HepG2 (cell line): ENCODE data around the gene HBE1. TPM values are rescaled to one million over a fixed set of nuclear protein-coding genes. Genes with fewer than 3 reads are reported as not detected.

Experiments
- ATAC-seq: fragments of 200-7000 bp; cut with Tn5 transposase; 3 replicates; pipeline ENCODE4 v1.9.1; 2020; ENCODE audit warnings: mild to moderate bottlenecking, moderate library complexity
- BruUV-seq: library from RNA; stranded (reverse); fragments of 400-500 nt; replicated peaks from 2 replicates; lab custom pipeline; 2021; lab: Mats Ljungman, UMichigan
- CTCF ChIA-PET: fragments of 300-600 bp; formaldehyde crosslinking; extraction: SDS; loops from one replicate; lab custom pipeline; 2021; ENCODE audit warnings: low total read pairs, inconsistent platforms, low intra/inter-chr PET ratio; lab: Yijun Ruan, JAX
- POLR2A ChIA-PET: fragments of 350-600 bp; sonication (Branson Sonifier 250); formaldehyde crosslinking; loops from one replicate; lab custom pipeline; 2020; ENCODE audit warnings: antibody characterized with exemption, inconsistent platforms; lab: Yijun Ruan, JAX
- DNase-seq: peaks from one replicate; pipeline ENCODE4 v3.0.0-alpha.2; 2015; ENCODE audit warnings: low spot score
- FAIRE-seq: peaks from 3 replicates; lab custom pipeline; 2011; peaks lifted over from hg19 to GRCh38; lab: Jason Lieb, UNC
- H2AFZ ChIP-seq: one replicate; pipeline ENCODE4 v1.6.1; 2011; ENCODE audit warnings: low read length, inconsistent platforms
- H3K27ac ChIP-seq: fragments of 300-600 bp; 3 replicates; pipeline ENCODE4 v1.8.0; 2011; ENCODE audit warnings: mixed run types, mild to moderate bottlenecking, mixed read lengths, low read length, inconsistent platforms; ENCODE audit not compliant: insufficient read depth; ENCODE audit errors: extremely low read length
- H3K27me3 ChIP-seq, 2 experiments: fragments of 200-600 bp in 1 of 2; 2 replicates in 1 of 2; 3 replicates in 1 of 2; pipeline versions ENCODE4 v1.6.0 to v1.8.0; 2011; ENCODE audit warnings: low read length in 2 of 2, mild to moderate bottlenecking in 2 of 2, moderate library complexity in 2 of 2, inconsistent platforms in 1 of 2; ENCODE audit not compliant: insufficient read depth in 2 of 2, control insufficient read depth in 1 of 2
- H3K36me3 ChIP-seq, 2 experiments: fragments of 200-600 bp in 1 of 2; replicated peaks in 1 of 2; 2 replicates in 1 of 2; 3 replicates in 1 of 2; pipeline versions ENCODE4 v1.5.1 to v1.8.0; 2011; ENCODE audit warnings: low read length in 2 of 2, inconsistent platforms in 1 of 2; ENCODE audit not compliant: insufficient read depth in 2 of 2, control insufficient read depth in 1 of 2
- H3K4me1 ChIP-seq: 2 replicates; pipeline ENCODE4 v1.5.1; 2012; ENCODE audit warnings: low read length, inconsistent platforms; ENCODE audit not compliant: insufficient read depth
- H3K4me2 ChIP-seq: 2 replicates; pipeline ENCODE4 v1.6.0; 2011; ENCODE audit warnings: low read depth, low read length, inconsistent platforms
- H3K4me3 ChIP-seq, 3 experiments: fragments of 200-600 bp in 1 of 3; sonication (generic), shearing (Covaris generic) in 1 of 3; replicated peaks in 1 of 3; 2 replicates each; pipeline ENCODE4 v1.5.1; 2011 to 2016; ENCODE audit warnings: low read length in 3 of 3, inconsistent platforms in 2 of 3, low read depth in 2 of 3, mild to moderate bottlenecking in 2 of 3, control low read depth in 1 of 3, mixed read lengths in 1 of 3; ENCODE audit not compliant: insufficient read depth in 1 of 3
- H3K79me2 ChIP-seq: one replicate; pipeline ENCODE4 v1.6.1; 2011; ENCODE audit warnings: low read length, inconsistent platforms; ENCODE audit not compliant: insufficient read depth
- H3K9ac ChIP-seq: 2 replicates; pipeline ENCODE4 v1.6.0; 2011; ENCODE audit warnings: mild to moderate bottlenecking, low read depth, low read length, inconsistent platforms; ENCODE audit not compliant: insufficient read depth
- H3K9me3 ChIP-seq: 2 replicates; pipeline ENCODE4 v1.5.1; 2012; ENCODE audit warnings: mild to moderate bottlenecking, low read length
- H4K20me1 ChIP-seq: 2 replicates; pipeline ENCODE4 v1.6.0; 2011; ENCODE audit warnings: inconsistent platforms, mild to moderate bottlenecking, low read length, moderate library complexity; ENCODE audit not compliant: insufficient read depth
- ELF4 ChIP-seq: sonication (generic); formaldehyde crosslinking; IDR thresholded peaks from 2 replicates; pipeline ENCODE4 v1.5.0; 2020; ENCODE audit warnings: missing genetic modification reagents, mild to moderate bottlenecking, moderate library complexity, borderline replicate concordance
- HNRNPLL ChIP-seq: fragments of 200-400 bp; formaldehyde crosslinking; IDR thresholded peaks from 2 replicates; pipeline ENCODE4 v1.6.1; 2017; ENCODE audit warnings: mild to moderate bottlenecking, low read depth, low read length; ENCODE audit not compliant: poor library complexity, severe bottlenecking
- IRF2 ChIP-seq: IDR thresholded peaks from 2 replicates; pipeline ENCODE4 v1.6.1; 2018; ENCODE audit warnings: missing genetic modification reagents, missing compliant biosample characterization
- JDP2 ChIP-seq: sonication (generic); formaldehyde crosslinking; IDR thresholded peaks from 2 replicates; pipeline ENCODE4 v1.8.1; 2022; ENCODE audit warnings: missing genetic modification reagents, borderline replicate concordance
- KDM6A ChIP-seq: IDR thresholded peaks from 2 replicates; pipeline ENCODE4 v1.6.1; 2016; ENCODE audit warnings: low read depth
- MAF1 ChIP-seq: sonication (generic); formaldehyde crosslinking; IDR thresholded peaks from 2 replicates; pipeline ENCODE4 v1.5.0; 2020; ENCODE audit warnings: missing genetic modification reagents, borderline replicate concordance
- MATR3 ChIP-seq: sonication (generic); formaldehyde crosslinking; IDR thresholded peaks from 2 replicates; pipeline ENCODE4 v1.4.0; 2020; ENCODE audit warnings: missing genetic modification reagents
- MED13 ChIP-seq: sonication (generic); formaldehyde crosslinking; IDR thresholded peaks from 2 replicates; pipeline ENCODE4 v1.5.0; 2020; ENCODE audit warnings: missing genetic modification reagents
- MLX ChIP-seq: IDR thresholded peaks from 2 replicates; pipeline ENCODE4 v1.6.1; 2016
- MTA1 ChIP-seq: sonication (generic); formaldehyde crosslinking; IDR thresholded peaks from 2 replicates; pipeline ENCODE4 v1.4.0; 2020; ENCODE audit warnings: missing genetic modification reagents, mild to moderate bottlenecking, borderline replicate concordance
- NBN ChIP-seq: fragments of 450-650 bp; conservative IDR thresholded peaks from 2 replicates; pipeline ENCODE4 v1.6.1; 2017
- NCOA5 ChIP-seq: sonication (generic); formaldehyde crosslinking; IDR thresholded peaks from 2 replicates; pipeline ENCODE4 v1.4.0; 2020; ENCODE audit warnings: missing genetic modification reagents
- NFE2L2 ChIP-seq: fragments of 150-350 bp; IDR thresholded peaks from 2 replicates; pipeline ENCODE4 v1.6.1; 2014; ENCODE audit warnings: low read length
- POLR2A ChIP-seq, 2 experiments: IDR thresholded peaks; 2 replicates each; pipeline ENCODE4 v1.6.1; 2011; ENCODE audit warnings: low read depth in 2 of 2, low read length in 2 of 2, mild to moderate bottlenecking in 1 of 2, moderate library complexity in 1 of 2; ENCODE audit not compliant: insufficient read depth in 1 of 2
- SALL1 ChIP-seq: sonication (generic); formaldehyde crosslinking; IDR thresholded peaks from 2 replicates; pipeline ENCODE4 v1.8.0; 2022; ENCODE audit warnings: mild to moderate bottlenecking, missing genetic modification reagents
- TIGD3 ChIP-seq: sonication (generic); formaldehyde crosslinking; IDR thresholded peaks from 2 replicates; pipeline ENCODE4 v1.5.1; 2020; ENCODE audit warnings: mild to moderate bottlenecking, missing genetic modification reagents, borderline replicate concordance
- ZBTB43 ChIP-seq: sonication (generic); formaldehyde crosslinking; conservative IDR thresholded peaks from 2 replicates; pipeline ENCODE4 v1.4.0; 2020; ENCODE audit warnings: missing genetic modification reagents
- ZFY ChIP-seq: sonication (generic); formaldehyde crosslinking; IDR thresholded peaks from 2 replicates; pipeline ENCODE4 v1.4.0; 2020; ENCODE audit warnings: missing genetic modification reagents
- ZNF121 ChIP-seq: sonication (generic); formaldehyde crosslinking; IDR thresholded peaks from 2 replicates; pipeline ENCODE4 v1.5.0; 2020; ENCODE audit warnings: mild to moderate bottlenecking, missing genetic modification reagents
- ZNF180 ChIP-seq: sonication (generic); formaldehyde crosslinking; IDR thresholded peaks from 2 replicates; pipeline ENCODE4 v1.4.0; 2020; ENCODE audit warnings: low read depth, missing genetic modification reagents, borderline replicate concordance
- ZNF431 ChIP-seq: sonication (generic); formaldehyde crosslinking; IDR thresholded peaks from 2 replicates; pipeline ENCODE4 v1.9.0; 2022; ENCODE audit warnings: missing genetic modification reagents, low read depth, mild to moderate bottlenecking, borderline replicate concordance
- WGBS: methylation state at CpG from one replicate; pipeline ENCODE4 v1.1.6; 2017; ENCODE audit warnings: low lambda C conversion rate; 5-methylcytosine and 5-hydroxymethylcytosine counted together
- in situ Hi-C: cut with HindIII; loops from 2 replicates; pipeline ENCODE4 v1.10.0; 2017; ENCODE audit warnings: low pct_unique_long_range_greater_than_20kb; ENCODE audit not compliant: extremely low pct_ligation_motif_present
- intact Hi-C: fragments of 100-400 bp; cut with micrococcal nuclease; formaldehyde crosslinking; loops from one replicate; pipeline ENCODE4 v1.10.0; 2022; ENCODE audit not compliant: unreplicated experiment
- polyA plus RNA-seq, 8 experiments: library from polyadenylated mRNA; depleted of rRNA in 3 of 8; stranded (reverse) in 7 of 8; unstranded in 1 of 8; fragments of >200 nt; fragmentation: Illumina TruSeq in 4 of 8; extraction: Trizol in 4 of 8; gene quantifications; 2 replicates each; pipeline versions ENCODE4 v1.2.1 to v1.2.3, GENCODE V29; 2011 to 2016; ENCODE audit warnings: low read depth in 4 of 8, missing spikeins in 1 of 8, mixed read lengths in 1 of 8; ENCODE audit not compliant: insufficient read depth in 1 of 8
- total RNA-seq, 5 experiments: library from RNA; depleted of rRNA; stranded (reverse); fragments of >200 nt; fragmentation: Illumina TruSeq; extraction: Trizol; gene quantifications; 2 replicates each; pipeline ENCODE4 v1.2.3, GENCODE V29; 2016; ENCODE audit warnings: low read depth in 1 of 5
- TF ChIP-seq, protein P1 (sequence below): sonication (generic); formaldehyde crosslinking; IDR thresholded peaks from 2 replicates; pipeline ENCODE4 v1.8.0; 2023; ENCODE audit warnings: mild to moderate bottlenecking, missing genetic modification reagents

HBE1 gene
- total and polyA plus RNA-seq, 2 of the 13 experiments (the other 11 are each of a cell fraction or from before 2014, with no cell fraction given), result 0.24 to 0.35 TPM

GRCh38 chr11:5276697-5277096 lies 7.0 kb upstream of the HBE1 start (continued):
- TF ChIP-seq TIGD3 (CRISPR knock-in tag), result no peak
- no peak for TF ChIP-seq MAF1 (CRISPR knock-in tag)
- TF ChIP-seq NCOA5 (CRISPR knock-in tag), result no peak
- no peak for TF ChIP-seq JDP2 (CRISPR knock-in tag)
- TF ChIP-seq MLX (CRISPR knock-in tag), result no peak
- no peak for TF ChIP-seq MED13 (CRISPR knock-in tag)
- TF ChIP-seq ZNF431 (CRISPR knock-in tag), result no peak
- no peak for TF ChIP-seq ZNF121
- no peak for TF ChIP-seq HNRNPLL
- TF ChIP-seq, all 625 proteins: peak for 0

GRCh38 chr11:5275369-5276110 lies 5.8 kb upstream of the HBE1 start:
- no peak overlapping the region for H3K4me2 ChIP-seq
- H3K36me3 ChIP-seq, result no peaks in the 10 kb centered on the region
- no peak overlapping the region for H2AFZ ChIP-seq
- H3K4me1 ChIP-seq, result no peaks in the 10 kb centered on the region
- H3K27ac ChIP-seq, result no peak overlapping the region
- no peaks in the 10 kb centered on the region for H3K9me3 ChIP-seq
- intact Hi-C loops, result no loop called here
- no peaks in the 10 kb centered on the region for H3K27me3 ChIP-seq
- H4K20me1 ChIP-seq, result no peaks in the 10 kb centered on the region
- ATAC-seq (no peak), FAIRE-seq (no peak), DNase-seq (no peak)
- no peak overlapping the region for H3K9ac ChIP-seq
- ChIA-PET CTCF (no interaction called here), POLR2A (no interaction called here)
- no peak overlapping the region for H3K4me3 ChIP-seq
- WGBS, result 12% methylated on average over 6 of the region's 6 CpGs
- no peaks in the 10 kb centered on the region for H3K79me2 ChIP-seq
- BruUV-seq, result no TSS peak
- in situ Hi-C loops, result no loop called here
- no peak for TF ChIP-seq MATR3 (CRISPR knock-in tag)
- TF ChIP-seq MTA1 (CRISPR knock-in tag), result no peak
- TF ChIP-seq ZFY (CRISPR knock-in tag), result no peak
- no peak for TF ChIP-seq ZBTB43
- TF ChIP-seq, protein P1, sequence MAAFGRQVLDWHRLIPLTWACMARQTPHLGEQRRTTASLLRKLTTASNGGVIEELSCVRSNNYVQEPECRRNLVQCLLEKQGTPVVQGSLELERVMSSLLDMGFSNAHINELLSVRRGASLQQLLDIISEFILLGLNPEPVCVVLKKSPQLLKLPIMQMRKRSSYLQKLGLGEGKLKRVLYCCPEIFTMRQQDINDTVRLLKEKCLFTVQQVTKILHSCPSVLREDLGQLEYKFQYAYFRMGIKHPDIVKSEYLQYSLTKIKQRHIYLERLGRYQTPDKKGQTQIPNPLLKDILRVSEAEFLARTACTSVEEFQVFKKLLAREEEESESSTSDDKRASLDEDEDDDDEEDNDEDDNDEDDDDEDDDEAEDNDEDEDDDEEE (CRISPR knock-in tag), result no peak
- TF ChIP-seq POLR2A (IDR thresholded peaks at IDR 0.05; ENCODE audit: insufficient read depth in 1 of 2, low read depth in 2 of 2, low read length in 2 of 2), result no peak
- no peak for TF ChIP-seq NFE2L2
- no peak for TF ChIP-seq IRF2 (CRISPR knock-in tag)
- TF ChIP-seq ZNF180 (CRISPR knock-in tag), result no peak
- TF ChIP-seq KDM6A, result no peak
- no peak for TF ChIP-seq NBN
- no peak for TF ChIP-seq ELF4
- TF ChIP-seq SALL1 (CRISPR knock-in tag), result no peak
